Common myeloid progenitor, CD34-positive (primary cell): ENCODE data around the gene CNKSR2.

Source experiments
- CTCF ChIA-PET: fragments of 350-600 bp; sonication (Branson Sonifier 250); formaldehyde crosslinking; loops from one replicate; lab custom pipeline; 2021; ENCODE audit warnings: antibody characterized with exemption; lab: Charles Lee
- POLR2A ChIA-PET: fragments of 350-600 bp; sonication (Branson Sonifier 250); formaldehyde crosslinking; loops from one replicate; lab custom pipeline; 2021; ENCODE audit warnings: antibody characterized with exemption; lab: Charles Lee
- DNase-seq, 3 donors: peaks; one replicate each; pipeline versions ENCODE4 v3.0.0 to v3.0.0-alpha.2; 2013
- H3K27ac ChIP-seq, 2 experiments: 1 replicate in 1 of 2; 2 replicates in 1 of 2; pipeline ENCODE4 v1.7.0; 2013; ENCODE audit warnings: inconsistent platforms in 2 of 2, low read length in 2 of 2, mild to moderate bottlenecking in 2 of 2, low read depth in 1 of 2, moderate library complexity in 1 of 2; ENCODE audit not compliant: severe bottlenecking in 2 of 2, insufficient read depth in 1 of 2, poor library complexity in 1 of 2
- H3K27me3 ChIP-seq, 5 experiments: replicated peaks in 2 of 5; 1 replicate in 3 of 5; 2 replicates in 2 of 5; pipeline versions ENCODE4 v1.6.1 to v1.7.0; 2013; ENCODE audit warnings: low read length in 4 of 5, mild to moderate bottlenecking in 2 of 5, moderate library complexity in 2 of 5, inconsistent platforms in 1 of 5; ENCODE audit not compliant: insufficient read depth in 5 of 5, control insufficient read depth in 4 of 5
- H3K36me3 ChIP-seq, 4 experiments: 1 replicate in 2 of 4; 2 replicates in 2 of 4; pipeline versions ENCODE4 v1.6.1 to v1.7.0; 2013; ENCODE audit warnings: low read length in 3 of 4, control low read depth in 1 of 4, mild to moderate bottlenecking in 1 of 4; ENCODE audit not compliant: control insufficient read depth in 4 of 4, insufficient read depth in 4 of 4
- H3K4me1 ChIP-seq, 4 experiments: 1 replicate in 3 of 4; 2 replicates in 1 of 4; pipeline versions ENCODE4 v1.6.1 to v1.7.1; 2013; ENCODE audit warnings: low read length in 3 of 4, mild to moderate bottlenecking in 3 of 4, control low read depth in 1 of 4, inconsistent platforms in 1 of 4, moderate library complexity in 1 of 4; ENCODE audit not compliant: control insufficient read depth in 4 of 4, insufficient read depth in 4 of 4; ENCODE audit errors: control extremely low read depth in 1 of 4
- H3K4me3 ChIP-seq, 7 experiments: 1 replicate in 4 of 7; 2 replicates in 3 of 7; pipeline versions ENCODE4 v1.5.1 to v1.7.0; 2013; ENCODE audit warnings: mild to moderate bottlenecking in 7 of 7, low read length in 6 of 7, moderate library complexity in 6 of 7, inconsistent platforms in 2 of 7, low read depth in 2 of 7, control low read depth in 1 of 7; ENCODE audit not compliant: insufficient read depth in 4 of 7, control insufficient read depth in 1 of 7; ENCODE audit errors: extremely low read depth in 1 of 7
- H3K9me3 ChIP-seq, 5 experiments: 1 replicate in 4 of 5; 2 replicates in 1 of 5; pipeline versions ENCODE4 v1.6.1 to v1.7.1; 2013; ENCODE audit warnings: low read length in 4 of 5, mild to moderate bottlenecking in 2 of 5, inconsistent platforms in 1 of 5, low read depth in 1 of 5, moderate library complexity in 1 of 5; ENCODE audit not compliant: control insufficient read depth in 4 of 5, insufficient read depth in 2 of 5; ENCODE audit errors: control extremely low read depth in 1 of 5
- WGBS: methylation state at CpG from one replicate; pipeline ENCODE4 v1.1.5; 2013; ENCODE audit not compliant: insufficient coverage; 5-methylcytosine and 5-hydroxymethylcytosine counted together

CNKSR2 gene

DNA sequence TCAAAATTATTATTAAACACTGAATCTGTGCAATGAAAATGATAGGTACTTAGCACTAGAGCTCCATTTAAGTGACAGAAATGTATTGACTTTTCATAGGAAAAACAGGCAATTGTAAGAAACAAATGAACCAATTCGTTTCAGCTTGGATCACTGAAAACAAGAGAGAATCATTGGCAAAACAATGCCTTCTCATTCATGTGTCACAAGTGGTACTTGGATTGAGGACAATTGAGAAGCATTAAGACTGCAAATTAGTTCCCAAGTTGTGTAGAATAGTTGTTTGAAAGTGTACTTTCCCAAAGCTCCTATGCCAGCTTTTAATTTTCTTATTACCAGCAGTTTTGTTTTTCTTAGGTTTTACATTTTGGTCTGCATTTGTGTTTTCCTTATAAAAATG lies 20.6 kb downstream of the CNKSR2 start:
- ChIA-PET POLR2A (no interaction called here), CTCF (no interaction called here)
- Histone ChIP-seq H3K4me3 (no peak overlapping the region), H3K9me3 (peaks cover 0 to 4% (median 3%) of the 10 kb centered on the region in 5 experiments), H3K36me3 (no peaks in the 10 kb centered on the region), H3K27ac (no peak overlapping the region), H3K4me1 (peaks cover 0 to 4% (median 0%) of the 10 kb centered on the region in 4 experiments), H3K27me3 (peaks cover 0 to 3% (median 0%) of the 10 kb centered on the region in 5 experiments)
- DNase-seq, result no peak
- 63% methylated on average over 1 of the region's 1 CpG for WGBS

DNA sequence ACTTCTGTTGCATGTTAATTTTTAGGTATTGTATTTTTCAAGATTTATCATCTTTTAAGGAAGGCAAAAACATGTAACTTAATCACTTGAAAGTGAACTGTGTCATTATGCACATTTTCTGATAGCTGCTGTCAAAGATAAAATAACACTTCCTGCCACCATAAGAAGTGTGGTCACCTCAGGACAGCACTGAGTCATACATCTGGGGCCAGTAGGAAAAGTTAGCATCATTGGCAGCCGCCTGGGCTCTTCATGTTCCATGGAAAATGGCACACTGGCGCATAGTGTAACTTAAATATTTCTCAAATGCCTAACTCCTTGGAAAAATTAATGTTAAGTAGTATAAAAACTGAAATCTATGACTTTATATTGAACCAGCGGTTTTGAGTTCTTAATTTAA lies 24.2 kb downstream of the CNKSR2 start:
- DNase-seq, result peak in 2 of 3 donors; percentile 51 to 65
- H3K36me3 ChIP-seq, result no peaks in the 10 kb centered on the region
- peaks cover 0 to 1% (median 0%) of the 10 kb centered on the region in 5 experiments for H3K9me3 ChIP-seq
- H3K27ac ChIP-seq, result no peak overlapping the region
- POLR2A ChIA-PET, result no interaction called here
- H3K4me3 ChIP-seq, result no peak overlapping the region
- CTCF ChIA-PET, result no interaction called here
- peaks cover 0 to 2% (median 0%) of the 10 kb centered on the region in 5 experiments for H3K27me3 ChIP-seq
- no CpG with 5 or more reads among the region's 3 CpGs for WGBS
- peaks cover 0 to 4% (median 0%) of the 10 kb centered on the region in 4 experiments for H3K4me1 ChIP-seq

GRCh38 chrX:21400408-21401121 lies 26.3 kb downstream of the CNKSR2 start:
- no peak overlapping the region for H3K4me3 ChIP-seq
- DNase-seq, result no peak
- CTCF ChIA-PET, result no interaction called here

GRCh38 chrX:21408307-21408706 lies 34.1 kb downstream of the CNKSR2 start:
- DNase-seq, result no peak
- no peaks in the 10 kb centered on the region for H3K9me3 ChIP-seq
- CTCF ChIA-PET, result interaction anchor here (1.5 kb wide), 1 partner anchor 17 kb away, joined by 3 read pairs; no protein-coding TSS in a partner anchor
- H3K4me3 ChIP-seq, result no peak overlapping the region
- no peak overlapping the region for H3K27ac ChIP-seq
- no peaks in the 10 kb centered on the region for H3K36me3 ChIP-seq
- H3K27me3 ChIP-seq, result peaks cover 0 to 2% (median 0%) of the 10 kb centered on the region in 5 experiments
- POLR2A ChIA-PET, result interaction anchor here (0.7 kb wide), 1 partner anchor 1997 kb away, joined by 4 read pairs; no protein-coding TSS in a partner anchor
- WGBS, result 60% methylated on average over 1 of the region's 2 CpGs
- H3K4me1 ChIP-seq, result no peaks in the 10 kb centered on the region

More at GRCh38 chrX:21400408-21401121, 26.3 kb downstream of the CNKSR2 start:
- WGBS, result no CpG with 5 or more reads among the region's 1 CpG
- Histone ChIP-seq H3K27me3 (peaks cover 0 to 2% (median 0%) of the 10 kb centered on the region in 5 experiments), H3K4me1 (peaks cover 0 to 4% (median 0%) of the 10 kb centered on the region in 4 experiments), H3K27ac (no peak overlapping the region), H3K36me3 (no peaks in the 10 kb centered on the region), H3K9me3 (no peaks in the 10 kb centered on the region)
- POLR2A ChIA-PET, result no interaction called here

DNA sequence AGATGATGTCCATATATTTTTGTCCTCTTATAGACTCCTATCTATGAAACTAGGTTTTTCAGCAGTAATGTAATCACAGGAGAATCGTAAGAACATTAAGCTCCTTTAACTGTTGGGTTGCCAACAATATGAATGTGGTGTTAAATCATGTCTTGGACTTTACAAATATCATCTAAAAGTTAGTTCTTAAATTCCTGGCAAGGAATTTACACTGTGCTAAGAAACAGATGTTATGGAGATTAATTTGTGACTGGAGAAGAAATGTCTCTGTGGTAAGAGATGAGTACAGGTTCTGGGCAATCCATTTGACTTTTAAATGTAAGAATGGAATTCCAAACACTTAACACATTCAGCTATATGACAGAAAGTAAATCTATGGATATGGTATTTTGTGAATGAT lies 34.6 kb downstream of the CNKSR2 start:
- no peaks in the 10 kb centered on the region for H3K36me3 ChIP-seq
- no peaks in the 10 kb centered on the region for H3K4me1 ChIP-seq
- POLR2A ChIA-PET, result interaction anchor here (0.7 kb wide), 1 partner anchor 1996 kb away, joined by 4 read pairs; no protein-coding TSS in a partner anchor
- no CpG with 5 or more reads among the region's 1 CpG for WGBS
- no peak overlapping the region for H3K27ac ChIP-seq
- DNase-seq, result no peak
- H3K4me3 ChIP-seq, result no peak overlapping the region
- H3K27me3 ChIP-seq, result peaks cover 0 to 2% (median 0%) of the 10 kb centered on the region in 5 experiments
- CTCF ChIA-PET, result interaction anchor here (1.5 kb wide), 1 partner anchor 17 kb away, joined by 3 read pairs; no protein-coding TSS in a partner anchor
- no peaks in the 10 kb centered on the region for H3K9me3 ChIP-seq

GRCh38 chrX:21412029-21412428 lies 37.8 kb downstream of the CNKSR2 start:
- CTCF ChIA-PET, result no interaction called here
- H3K4me3 ChIP-seq, result no peak overlapping the region
- H3K36me3 ChIP-seq, result no peaks in the 10 kb centered on the region
- 24% methylated on average over 2 of the region's 3 CpGs for WGBS
- DNase-seq, result no peak
- no peak overlapping the region for H3K27ac ChIP-seq
- no peaks in the 10 kb centered on the region for H3K9me3 ChIP-seq
- no peaks in the 10 kb centered on the region for H3K4me1 ChIP-seq
- no peaks in the 10 kb centered on the region for H3K27me3 ChIP-seq
- POLR2A ChIA-PET, result no interaction called here

DNA sequence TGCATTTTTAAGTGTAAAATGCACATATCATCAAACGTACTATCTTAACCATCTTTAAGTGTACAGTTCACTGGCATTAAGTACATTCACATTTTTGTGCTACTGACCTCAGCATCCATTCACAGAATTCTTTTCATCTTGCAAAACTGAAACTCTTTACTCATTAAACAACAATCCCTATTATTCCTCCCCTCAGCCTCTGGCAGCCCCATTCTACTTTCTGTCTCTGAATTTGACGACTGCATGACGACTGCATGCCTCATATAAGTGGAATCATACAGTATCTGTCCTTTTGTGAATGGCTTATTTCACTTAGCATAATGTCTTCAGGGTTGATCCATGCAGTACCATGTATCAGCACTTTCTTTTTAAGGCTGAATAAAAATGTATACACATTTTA lies 38.7 kb downstream of the CNKSR2 start:
- 50% methylated on average over 1 of the region's 3 CpGs for WGBS
- Histone ChIP-seq H3K9me3 (peaks cover 0 to 1% (median 0%) of the 10 kb centered on the region in 5 experiments), H3K4me1 (no peaks in the 10 kb centered on the region), H3K27ac (no peak overlapping the region), H3K36me3 (no peaks in the 10 kb centered on the region), H3K27me3 (no peaks in the 10 kb centered on the region), H3K4me3 (no peak overlapping the region)
- CTCF ChIA-PET, result no interaction called here
- POLR2A ChIA-PET, result no interaction called here
- no peak for DNase-seq
